ENCODE data around the gene NNMT. TPM values are rescaled to one million over a fixed set of nuclear protein-coding genes. Genes with fewer than 3 reads are reported as not detected.
A peak's percentile ranks its signal among the peaks of the same experiment; 100 is the strongest.

The NNMT gene
- total and polyA plus RNA-seq, 5 experiments from 2014 or later, result not detected

- peak overlapping the region in 3 of 10 donors; percentile 49 to 83 (median 53) for H3K27ac Mint-ChIP-seq
- H3K4me3 Mint-ChIP-seq, result no peak overlapping the region
- ATAC-seq, result no peak
- no peak for DNase-seq
- H3K4me1 Mint-ChIP-seq, result peaks cover 0 to 25% (median 4%) of the 10 kb centered on the region in 4 donors
- H3K27me3 Mint-ChIP-seq, result peaks cover 0 to 3% (median 0%) of the 10 kb centered on the region in 5 donors
- POLR2A ChIA-PET, result interaction anchor here (1.3 kb wide), 1 partner anchor 97 kb away, joined by 3 read pairs; no protein-coding TSS in a partner anchor
- H3K9me3 Mint-ChIP-seq, result no peaks in the 10 kb centered on the region
- no peaks in the 10 kb centered on the region for H3K36me3 Mint-ChIP-seq
Measured at GRCh38 chr11:114257621-114258558, 38.3 kb upstream of the NNMT start.

- Mint-ChIP-seq H3K4me3 (peak overlapping the region in 1 of 10 donors; percentile 52), H3K36me3 (no peaks in the 10 kb centered on the region), H3K9me3 (no peaks in the 10 kb centered on the region), H3K27me3 (peaks cover 0 to 3% (median 0%) of the 10 kb centered on the region in 5 donors), H3K4me1 (peaks cover 0 to 25% (median 4%) of the 10 kb centered on the region in 4 donors), H3K27ac (peak overlapping the region in 7 of 10 donors; percentile 7 to 80 (median 67))
- DNase-seq (no peak), ATAC-seq (no peak)
- POLR2A ChIA-PET, result interaction anchor here (1.3 kb wide), 1 partner anchor 98 kb away, joined by 3 read pairs; no protein-coding TSS in a partner anchor
Measured at GRCh38 chr11:114258696-114259095, 37.5 kb upstream of the NNMT start.

- POLR2A ChIA-PET, result interaction anchor here (0.7 to 1.3 kb wide), 2 partner anchors 98 to 180 kb away, joined by 3 read pairs; no protein-coding TSS in a partner anchor
- no peak for ATAC-seq
- H3K9me3 Mint-ChIP-seq, result no peaks in the 10 kb centered on the region
- peak overlapping the region in 3 of 10 donors; percentile 30 to 79 (median 75) for H3K27ac Mint-ChIP-seq
- peaks cover 0 to 3% (median 0%) of the 10 kb centered on the region in 5 donors for H3K27me3 Mint-ChIP-seq
- peaks cover 0 to 25% (median 4%) of the 10 kb centered on the region in 4 donors for H3K4me1 Mint-ChIP-seq
- H3K4me3 Mint-ChIP-seq, result peak overlapping the region in 1 of 10 donors; percentile 52
- DNase-seq, result no peak
- H3K36me3 Mint-ChIP-seq, result no peaks in the 10 kb centered on the region
Measured at GRCh38 chr11:114259124-114259526, 37.1 kb upstream of the NNMT start.

- POLR2A ChIA-PET, result interaction anchor here (0.7 to 2.0 kb wide), 4 partner anchors 12 to 364 kb away, joined by 3 to 7 read pairs (median 3); no protein-coding TSS in a partner anchor
- no peak overlapping the region for H3K4me3 Mint-ChIP-seq
- H3K27ac Mint-ChIP-seq, result peak overlapping the region in 5 of 10 donors; percentile 26 to 87 (median 67)
- no peak for ATAC-seq
- peaks cover 0 to 3% (median 0%) of the 10 kb centered on the region in 5 donors for H3K27me3 Mint-ChIP-seq
- no peaks in the 10 kb centered on the region for H3K36me3 Mint-ChIP-seq
- H3K9me3 Mint-ChIP-seq, result no peaks in the 10 kb centered on the region
- DNase-seq, result no peak
- peaks cover 0 to 25% (median 4%) of the 10 kb centered on the region in 4 donors for H3K4me1 Mint-ChIP-seq
Measured at GRCh38 chr11:114259551-114259983, 36.6 kb upstream of the NNMT start.

GRCh38 chr11:114260077-114260476 lies 36.1 kb upstream of the NNMT start:
- Mint-ChIP-seq H3K4me1 (peaks cover 0 to 25% (median 4%) of the 10 kb centered on the region in 4 donors), H3K27ac (peak overlapping the region in 4 of 10 donors; percentile 12 to 87 (median 49)), H3K4me3 (no peak overlapping the region), H3K9me3 (no peaks in the 10 kb centered on the region), H3K36me3 (no peaks in the 10 kb centered on the region), H3K27me3 (peaks cover 0 to 3% (median 0%) of the 10 kb centered on the region in 5 donors)
- no peak for ATAC-seq
- no peak for DNase-seq
- POLR2A ChIA-PET, result interaction anchor here (1.0 to 2.3 kb wide), 6 partner anchors 12 to 364 kb away, joined by 3 to 14 read pairs (median 5); no protein-coding TSS in a partner anchor

GRCh38 chr11:114260483-114260882 lies 35.7 kb upstream of the NNMT start:
- no peak overlapping the region for H3K27ac Mint-ChIP-seq
- no peak overlapping the region for H3K4me3 Mint-ChIP-seq
- H3K9me3 Mint-ChIP-seq, result no peaks in the 10 kb centered on the region
- no peak for DNase-seq
- H3K27me3 Mint-ChIP-seq, result peaks cover 0 to 3% (median 0%) of the 10 kb centered on the region in 5 donors
- ATAC-seq, result no peak
- peaks cover 0 to 25% (median 4%) of the 10 kb centered on the region in 4 donors for H3K4me1 Mint-ChIP-seq
- POLR2A ChIA-PET, result interaction anchor here (1.0 to 2.3 kb wide), 7 partner anchors 13 to 365 kb away, joined by 3 to 14 read pairs (median 7); no protein-coding TSS in a partner anchor
- no peaks in the 10 kb centered on the region for H3K36me3 Mint-ChIP-seq

- Mint-ChIP-seq H3K4me1 (peaks cover 0 to 25% (median 4%) of the 10 kb centered on the region in 4 donors), H3K4me3 (no peak overlapping the region), H3K36me3 (no peaks in the 10 kb centered on the region), H3K27ac (no peak overlapping the region), H3K9me3 (no peaks in the 10 kb centered on the region), H3K27me3 (peaks cover 0 to 4% (median 0%) of the 10 kb centered on the region in 5 donors)
- POLR2A ChIA-PET, result interaction anchor here (1.0 to 2.3 kb wide), 4 partner anchors 102 to 365 kb away, joined by 3 to 14 read pairs (median 9); no protein-coding TSS in a partner anchor
- no peak for ATAC-seq
- no peak for DNase-seq
Measured at GRCh38 chr11:114261791-114262190, 34.4 kb upstream of the NNMT start.

- peaks cover 0 to 5% (median 2%) of the 10 kb centered on the region in 5 donors for H3K27me3 Mint-ChIP-seq
- no peak overlapping the region for H3K4me3 Mint-ChIP-seq
- no peaks in the 10 kb centered on the region for H3K9me3 Mint-ChIP-seq
- ATAC-seq (peak; percentile 50 to 61), DNase-seq (peak in 6 of 10 donors; percentile 7 to 37 (median 25))
- H3K36me3 Mint-ChIP-seq, result no peaks in the 10 kb centered on the region
- H3K4me1 Mint-ChIP-seq, result peaks cover 0 to 25% (median 4%) of the 10 kb centered on the region in 4 donors
- POLR2A ChIA-PET, result interaction anchor here (1.0 kb wide), 1 partner anchor 366 kb away, joined by 3 read pairs; no protein-coding TSS in a partner anchor
- no peak overlapping the region for H3K27ac Mint-ChIP-seq
Measured at GRCh38 chr11:114262681-114263512, 33.3 kb upstream of the NNMT start.

- peaks cover 0 to 22% (median 4%) of the 10 kb centered on the region in 4 donors for H3K4me1 Mint-ChIP-seq
- H3K27me3 Mint-ChIP-seq, result peaks cover 0 to 5% (median 2%) of the 10 kb centered on the region in 5 donors
- ATAC-seq (no peak), DNase-seq (no peak)
- H3K27ac Mint-ChIP-seq, result no peak overlapping the region
- H3K4me3 Mint-ChIP-seq, result no peak overlapping the region
- no peaks in the 10 kb centered on the region for H3K36me3 Mint-ChIP-seq
- no peaks in the 10 kb centered on the region for H3K9me3 Mint-ChIP-seq
- POLR2A ChIA-PET, result no interaction called here
Measured at GRCh38 chr11:114263513-114264170, 32.6 kb upstream of the NNMT start.

GRCh38 chr11:114264381-114264780 lies 31.8 kb upstream of the NNMT start:
- Mint-ChIP-seq H3K4me1 (peaks cover 0 to 16% (median 2%) of the 10 kb centered on the region in 4 donors), H3K27ac (no peak overlapping the region), H3K36me3 (no peaks in the 10 kb centered on the region), H3K9me3 (no peaks in the 10 kb centered on the region), H3K27me3 (peaks cover 0 to 7% (median 5%) of the 10 kb centered on the region in 5 donors), H3K4me3 (no peak overlapping the region)
- POLR2A ChIA-PET, result interaction anchor here (0.6 kb wide), 1 partner anchor 1005 kb away, joined by 3 read pairs; no protein-coding TSS in a partner anchor
- ATAC-seq (no peak), DNase-seq (no peak)

- Mint-ChIP-seq H3K27me3 (peaks cover 0 to 9% (median 5%) of the 10 kb centered on the region in 5 donors), H3K4me1 (peaks cover 0 to 6% (median 2%) of the 10 kb centered on the region in 4 donors), H3K27ac (no peak overlapping the region), H3K4me3 (no peak overlapping the region), H3K9me3 (no peaks in the 10 kb centered on the region), H3K36me3 (no peaks in the 10 kb centered on the region)
- no peak for DNase-seq
- ATAC-seq, result no peak
- POLR2A ChIA-PET, result interaction anchor here (0.6 kb wide), 1 partner anchor 1006 kb away, joined by 3 read pairs; no protein-coding TSS in a partner anchor
Measured at GRCh38 chr11:114265122-114265878, 30.9 kb upstream of the NNMT start.

Measured in naive thymus-derived CD8-positive, alpha-beta T cell (primary cell).